NT2/D1 (cell line): ENCODE measurements around the gene CCN6.

Experiments
- SUZ12 ChIP-seq: IDR thresholded peaks from 2 replicates; pipeline ENCODE4 v1.6.1; 2011; ENCODE audit not compliant: insufficient read length, insufficient read depth; ENCODE audit errors: extremely low read depth
- YY1 ChIP-seq: IDR thresholded peaks from 2 replicates; pipeline ENCODE4 v1.6.1; 2011; ENCODE audit not compliant: insufficient read length, insufficient read depth
- ZNF274 ChIP-seq: IDR thresholded peaks from 2 replicates; pipeline ENCODE4 v1.6.1; 2011; ENCODE audit warnings: mild to moderate bottlenecking, low read depth, low read length

DNA sequence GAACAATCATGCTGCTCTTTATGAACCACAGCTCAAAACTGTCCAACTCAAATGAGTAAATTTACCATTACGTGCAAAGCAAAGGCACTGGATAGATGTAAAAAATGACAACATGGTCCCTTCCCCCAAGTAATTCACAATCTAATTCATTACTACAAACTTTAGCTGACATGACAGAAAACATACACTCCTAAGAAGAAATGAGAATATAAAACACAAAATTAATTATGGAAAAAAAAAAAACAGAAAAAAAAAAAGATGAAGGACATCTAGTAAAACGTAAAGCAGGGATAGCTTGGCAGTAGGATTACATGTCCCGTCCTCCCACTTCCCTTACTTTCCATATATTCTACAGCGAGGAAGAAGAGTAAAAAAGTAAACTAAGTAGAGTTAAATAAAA lies 27.7 kb downstream of the CCN6 start:
- TF ChIP-seq YY1: no peak
- no peak for TF ChIP-seq SUZ12
- TF ChIP-seq ZNF274: no peak
